NOMO-1 (cell line): ENCODE measurements around the gene KIAA1328.
A peak's percentile ranks its signal among the peaks of the same experiment; 100 is the strongest.

ENCODE experiments used
- DNase-seq, 2 experiments: peaks; one replicate each; lab custom pipeline; 2025; ENCODE audit not compliant: unreplicated experiment in 2 of 2; lab: John Stamatoyannopoulos, UW

Gene KIAA1328

GRCh38 chr18:37249171-37249886 lies 420.4 kb downstream of the KIAA1328 start:
- no peak for DNase-seq

GRCh38 chr18:37249895-37250618 lies 421.1 kb downstream of the KIAA1328 start:
- no peak for DNase-seq

- DNase-seq, result no peak
Measured at GRCh38 chr18:37251679-37252078, 422.8 kb downstream of the KIAA1328 start.

- no peak for DNase-seq
Measured at GRCh38 chr18:37252342-37252741, 423.4 kb downstream of the KIAA1328 start.

- DNase-seq, result no peak
Measured at GRCh38 chr18:37252854-37253393, 424.0 kb downstream of the KIAA1328 start.

GRCh38 chr18:37253394-37254235 lies 424.7 kb downstream of the KIAA1328 start:
- DNase-seq, result no peak

GRCh38 chr18:37254236-37254754 lies 425.4 kb downstream of the KIAA1328 start:
- DNase-seq, result no peak

- no peak for DNase-seq
Measured at GRCh38 chr18:37254973-37255372, 426.0 kb downstream of the KIAA1328 start.

GRCh38 chr18:37258131-37258530 lies 429.2 kb downstream of the KIAA1328 start:
- no peak for DNase-seq

GRCh38 chr18:37258819-37259218 lies 429.9 kb downstream of the KIAA1328 start:
- no peak for DNase-seq

GRCh38 chr18:37259711-37260110 lies 430.8 kb downstream of the KIAA1328 start:
- DNase-seq, result no peak

GRCh38 chr18:37260367-37261093 lies 431.6 kb downstream of the KIAA1328 start:
- no peak for DNase-seq

GRCh38 chr18:37261246-37261840 lies 432.4 kb downstream of the KIAA1328 start:
- no peak for DNase-seq

- no peak for DNase-seq
Measured at GRCh38 chr18:37261988-37262387, 433.1 kb downstream of the KIAA1328 start.

- no peak for DNase-seq
Measured at GRCh38 chr18:37264956-37265355, 436.0 kb downstream of the KIAA1328 start.

- DNase-seq, result no peak
Measured at GRCh38 chr18:37265382-37265781, 436.5 kb downstream of the KIAA1328 start.

- DNase-seq, result no peak
Measured at GRCh38 chr18:37266290-37266689, 437.4 kb downstream of the KIAA1328 start.

- DNase-seq, result peak; percentile 3 to 16
Measured at GRCh38 chr18:37270038-37270665, 441.2 kb downstream of the KIAA1328 start.

GRCh38 chr18:37270666-37271052 lies 441.7 kb downstream of the KIAA1328 start:
- no peak for DNase-seq
